HEK293 (cell line): ENCODE measurements around the gene C6orf15.

Experiments
- ATF2 ChIP-seq: fragments of 450-650 bp; formaldehyde crosslinking; IDR thresholded peaks from 2 replicates; pipeline ENCODE4 v1.5.1; 2016; ENCODE audit warnings: missing biosample characterization, missing genetic modification characterization, low read depth
- CTCF ChIP-seq: fragments of 450-650 bp; formaldehyde crosslinking; IDR thresholded peaks from 2 replicates; pipeline ENCODE4 v1.5.1; 2016; ENCODE audit warnings: missing biosample characterization, missing genetic modification characterization
- ELK4 ChIP-seq: IDR thresholded peaks from 2 replicates; pipeline ENCODE4 v1.6.1; 2011; ENCODE audit warnings: mild to moderate bottlenecking, low read depth, low read length, borderline replicate concordance
- PBX3 ChIP-seq: sonication (generic); formaldehyde crosslinking; IDR thresholded peaks from 2 replicates; pipeline ENCODE4 v1.8.1; 2022; ENCODE audit warnings: mild to moderate bottlenecking, moderate library complexity, missing genetic modification reagents
- REST ChIP-seq: fragments of 450-650 bp; formaldehyde crosslinking; IDR thresholded peaks from 2 replicates; pipeline ENCODE4 v1.5.1; 2016; ENCODE audit warnings: missing biosample characterization, missing genetic modification characterization
- ZBTB49 ChIP-seq: fragments of 450-650 bp; formaldehyde crosslinking; IDR thresholded peaks from 2 replicates; pipeline ENCODE4 v1.5.1; 2016; ENCODE audit warnings: missing biosample characterization, missing genetic modification characterization, low read depth
- ZFP3 ChIP-seq: fragments of 450-650 bp; formaldehyde crosslinking; IDR thresholded peaks from 2 replicates; pipeline ENCODE4 v1.5.1; 2016; ENCODE audit warnings: low read depth, missing biosample characterization, missing genetic modification characterization
- ZNF335 ChIP-seq: fragments of 450-650 bp; formaldehyde crosslinking; conservative IDR thresholded peaks from 2 replicates; pipeline ENCODE4 v1.5.1; 2016; ENCODE audit warnings: missing biosample characterization, missing genetic modification characterization
- ZNF362 ChIP-seq: fragments of 450-650 bp; formaldehyde crosslinking; IDR thresholded peaks from 2 replicates; pipeline ENCODE4 v1.5.1; 2016; ENCODE audit warnings: missing biosample characterization, missing genetic modification characterization
- ZNF416 ChIP-seq: fragments of 450-650 bp; formaldehyde crosslinking; IDR thresholded peaks from 2 replicates; pipeline ENCODE4 v1.5.1; 2016; ENCODE audit warnings: missing biosample characterization, missing genetic modification characterization
- ZNF837 ChIP-seq: fragments of 450-650 bp; formaldehyde crosslinking; IDR thresholded peaks from 2 replicates; pipeline ENCODE4 v1.5.1; 2016; ENCODE audit warnings: missing biosample characterization, missing genetic modification characterization

- TF ChIP-seq REST (tag by site-specific recombination) (no peak), ZFP3 (tag by site-specific recombination) (no peak), CTCF (tag by site-specific recombination) (peak; percentile 75), ATF2 (tag by site-specific recombination) (no peak), ZNF416 (no peak), PBX3 (no peak), ELK4 (no peak), ZNF335 (peak; percentile 62; the same call in 1 of the 2 replicates), ZBTB49 (tag by site-specific recombination) (no peak), ZNF837 (no peak), ZNF362 (no peak)
Observed at GRCh38 chr6:31068669-31069340, 43.6 kb downstream of the C6orf15 start.
